Gastroesophageal sphincter (tissue), 4 donors: Measurements from ENCODE around the gene MREG. TPM values are rescaled to one million over a fixed set of nuclear protein-coding genes. Genes with fewer than 3 reads are reported as not detected.

Source experiments
- ATAC-seq: fragments of 150-250 bp; one replicate; pipeline ENCODE4 v1.9.1; 2016; ENCODE audit warnings: mild to moderate bottlenecking, moderate library complexity
- H3K27ac ChIP-seq, 4 donors: fragments of 200-600 bp; sonication (generic) in 3 of 4; 1 replicate in 3 of 4; 2 replicates in 1 of 4; pipeline ENCODE4 v1.5.1; 2016 to 2019
- H3K27me3 ChIP-seq: fragments of 200-600 bp; sonication (generic); one replicate; pipeline ENCODE4 v1.5.1; 2019
- H3K36me3 ChIP-seq, 2 donors: fragments of 200-600 bp; sonication (generic); one replicate each; pipeline ENCODE4 v1.5.1; 2019; ENCODE audit warnings: control low read depth in 1 of 2
- H3K4me1 ChIP-seq, 3 donors: fragments of 200-600 bp; sonication (generic); 1 replicate in 2 of 3; 2 replicates in 1 of 3; pipeline ENCODE4 v1.5.1; 2016 to 2019; ENCODE audit warnings: control low read depth in 2 of 3
- H3K4me3 ChIP-seq, 2 donors: fragments of 200-600 bp; sonication (generic); one replicate each; pipeline ENCODE4 v1.5.1; 2019; ENCODE audit warnings: mild to moderate bottlenecking in 1 of 2, moderate library complexity in 1 of 2
- H3K9me3 ChIP-seq, 3 donors: fragments of 200-600 bp; sonication (generic); one replicate each; pipeline ENCODE4 v1.5.1; 2017 to 2019; ENCODE audit warnings: control low read depth in 2 of 3
- CTCF ChIP-seq, 4 experiments: fragments of 200-600 bp in 2 of 4; fragments of 450-650 bp in 2 of 4; sonication (generic) in 1 of 4; IDR thresholded peaks; one replicate each; pipeline ENCODE4 v1.5.1; 2017 to 2019; ENCODE audit warnings: antibody characterized with exemption in 4 of 4, mild to moderate bottlenecking in 2 of 4, moderate library complexity in 2 of 4
- EP300 ChIP-seq: sonication (generic); formaldehyde crosslinking; IDR thresholded peaks from one replicate; pipeline ENCODE4 v1.6.1; 2017; ENCODE audit warnings: antibody characterized with exemption, mild to moderate bottlenecking
- POLR2A ChIP-seq, 2 donors: fragments of 450-650 bp; IDR thresholded peaks; one replicate each; pipeline ENCODE4 v1.6.1; 2017; ENCODE audit warnings: antibody characterized with exemption in 2 of 2, mild to moderate bottlenecking in 2 of 2, moderate library complexity in 1 of 2
- POLR2AphosphoS5 ChIP-seq: sonication (generic); formaldehyde crosslinking; IDR thresholded peaks from one replicate; pipeline ENCODE4 v1.6.1; 2017; ENCODE audit warnings: antibody characterized with exemption
- WGBS, 2 donors: methylation state at CpG; one replicate each; pipeline ENCODE4 v1.1.5; 2018; ENCODE audit warnings: low coverage in 1 of 2; 5-methylcytosine and 5-hydroxymethylcytosine counted together
- total RNA-seq, 4 donors: library from RNA; depleted of rRNA; stranded (reverse); fragments of >200 nt; gene quantifications; one replicate each; pipeline ENCODE4 v1.1.0, GENCODE V29; 2016

The MREG gene
- total RNA-seq, 4 donors from 2014 or later, result 0.40 to 3.3 (median 0.54) TPM

- Histone ChIP-seq H3K36me3 (no peaks in the 10 kb centered on the region), H3K9me3 (no peaks in the 10 kb centered on the region), H3K27me3 (no peaks in the 10 kb centered on the region), H3K4me1 (no peaks in the 10 kb centered on the region), H3K4me3 (no peak overlapping the region), H3K27ac (no peak overlapping the region)
- TF ChIP-seq POLR2A (IDR thresholded peaks at IDR 0.05) (no peak), POLR2AphosphoS5 (no peak), CTCF (IDR thresholded peaks at IDR 0.05) (no peak), EP300 (no peak)
- WGBS, 2 donors, result 78 to 87% methylated on average over 6 to 11 of the region's 14 CpGs
- no peak for ATAC-seq
Observed at GRCh38 chr2:215899141-215900074, 113.9 kb downstream of the MREG start.

- Histone ChIP-seq H3K27me3 (no peaks in the 10 kb centered on the region), H3K9me3 (no peaks in the 10 kb centered on the region), H3K36me3 (no peaks in the 10 kb centered on the region), H3K4me1 (no peaks in the 10 kb centered on the region), H3K27ac (no peak overlapping the region), H3K4me3 (no peak overlapping the region)
- TF ChIP-seq POLR2A (IDR thresholded peaks at IDR 0.05) (no peak), POLR2AphosphoS5 (no peak)
- 80 to 100% methylated on average over 1 of the region's 2 CpGs for WGBS, 2 donors
- ATAC-seq, result no peak
Observed at GRCh38 chr2:215898363-215898762, 115.0 kb downstream of the MREG start.

GRCh38 chr2:215896921-215897320 lies 116.4 kb downstream of the MREG start:
- Histone ChIP-seq H3K36me3 (no peaks in the 10 kb centered on the region), H3K27me3 (no peaks in the 10 kb centered on the region), H3K4me3 (no peak overlapping the region), H3K4me1 (no peaks in the 10 kb centered on the region), H3K9me3 (no peaks in the 10 kb centered on the region), H3K27ac (no peak overlapping the region)
- TF ChIP-seq CTCF (IDR thresholded peaks at IDR 0.05) (no peak), POLR2AphosphoS5 (no peak), POLR2A (IDR thresholded peaks at IDR 0.05) (no peak), EP300 (no peak)
- 69 to 97% methylated on average over 3 to 4 of the region's 4 CpGs for WGBS, 2 donors
- no peak for ATAC-seq

GRCh38 chr2:215895330-215895729 lies 118.0 kb downstream of the MREG start:
- Histone ChIP-seq H3K27me3 (no peaks in the 10 kb centered on the region), H3K36me3 (no peaks in the 10 kb centered on the region), H3K9me3 (no peaks in the 10 kb centered on the region), H3K4me3 (no peak overlapping the region), H3K27ac (no peak overlapping the region), H3K4me1 (no peaks in the 10 kb centered on the region)
- TF ChIP-seq POLR2A (IDR thresholded peaks at IDR 0.05), result no peak
- no peak for TF ChIP-seq EP300
- no peak for TF ChIP-seq CTCF (IDR thresholded peaks at IDR 0.05)
- TF ChIP-seq POLR2AphosphoS5, result no peak
- 90 to 98% methylated on average over 4 of the region's 4 CpGs for WGBS, 2 donors
- ATAC-seq, result no peak

Other genes starting within 250 kb of the MREG start
- 10 to 100 TPM in 1 of 4 donors, 1 to 10 TPM in 3; 4.9 to 15.3 (median 7.7) TPM for gene PECR, start 68.3 kb upstream of the MREG start, total RNA-seq
- 1 to 10 TPM in 1 of 4 donors, under 1 TPM in 2, not detected in 1; 0.67 to 3.1 (median 0.78) TPM for gene TMEM169, start 68.4 kb upstream of the MREG start, total RNA-seq
- 100 to 1,000 TPM; 143 to 190 (median 187) TPM for gene XRCC5, start 95.8 kb upstream of the MREG start, total RNA-seq